ENCODE data around the gene RBM41.

DNA sequence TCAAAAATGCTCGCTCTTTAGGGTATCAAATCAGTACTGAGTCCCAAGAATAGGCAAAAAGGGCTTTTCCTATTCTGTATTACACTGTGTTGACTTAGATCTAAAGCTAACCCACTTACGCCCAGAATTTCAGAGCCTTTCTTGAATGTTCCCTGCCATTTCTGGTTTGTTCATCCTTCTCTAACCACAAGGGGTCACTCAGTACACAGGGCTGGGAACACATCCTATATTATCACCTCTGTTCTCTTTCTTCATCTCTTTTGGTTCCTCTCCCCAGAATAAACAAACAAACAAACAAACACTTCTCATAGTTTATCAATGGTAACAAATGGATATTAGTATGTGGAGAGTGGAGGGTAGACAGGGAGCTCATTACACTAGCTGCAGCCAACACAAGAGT lies 93.1 kb downstream of the RBM41 start:
- TF ChIP-seq, protein P1, sequence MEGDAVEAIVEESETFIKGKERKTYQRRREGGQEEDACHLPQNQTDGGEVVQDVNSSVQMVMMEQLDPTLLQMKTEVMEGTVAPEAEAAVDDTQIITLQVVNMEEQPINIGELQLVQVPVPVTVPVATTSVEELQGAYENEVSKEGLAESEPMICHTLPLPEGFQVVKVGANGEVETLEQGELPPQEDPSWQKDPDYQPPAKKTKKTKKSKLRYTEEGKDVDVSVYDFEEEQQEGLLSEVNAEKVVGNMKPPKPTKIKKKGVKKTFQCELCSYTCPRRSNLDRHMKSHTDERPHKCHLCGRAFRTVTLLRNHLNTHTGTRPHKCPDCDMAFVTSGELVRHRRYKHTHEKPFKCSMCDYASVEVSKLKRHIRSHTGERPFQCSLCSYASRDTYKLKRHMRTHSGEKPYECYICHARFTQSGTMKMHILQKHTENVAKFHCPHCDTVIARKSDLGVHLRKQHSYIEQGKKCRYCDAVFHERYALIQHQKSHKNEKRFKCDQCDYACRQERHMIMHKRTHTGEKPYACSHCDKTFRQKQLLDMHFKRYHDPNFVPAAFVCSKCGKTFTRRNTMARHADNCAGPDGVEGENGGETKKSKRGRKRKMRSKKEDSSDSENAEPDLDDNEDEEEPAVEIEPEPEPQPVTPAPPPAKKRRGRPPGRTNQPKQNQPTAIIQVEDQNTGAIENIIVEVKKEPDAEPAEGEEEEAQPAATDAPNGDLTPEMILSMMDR (IDR thresholded peaks at IDR 0.05; ENCODE audit: low read depth, low read length, missing input control): peak; percentile 48
- TF ChIP-seq SP1 (IDR thresholded peaks at IDR 0.05): no peak
